Prostate gland (tissue), 2 donors: ENCODE results near the gene NRAP. TPM values are rescaled to one million over a fixed set of nuclear protein-coding genes. Genes with fewer than 3 reads are reported as not detected.

Experiments used
- DNase-seq: peaks from one replicate; pipeline ENCODE4 v3.0.0-alpha.2; 2019; ENCODE audit warnings: low spot score
- H3K27ac ChIP-seq, 2 donors: fragments of 200-600 bp; sonication (generic); 2 replicates each; pipeline ENCODE4 v1.5.1; 2017 to 2019
- H3K27me3 ChIP-seq: fragments of 200-600 bp; sonication (generic); replicated peaks from 2 replicates; pipeline ENCODE4 v1.5.1; 2019; ENCODE audit not compliant: insufficient read depth
- H3K36me3 ChIP-seq, 2 donors: fragments of 200-600 bp; sonication (generic); 1 replicate in 1 of 2; 2 replicates in 1 of 2; pipeline versions ENCODE4 v1.5.1 to v1.8.1; 2017 to 2019
- H3K4me1 ChIP-seq: fragments of 200-600 bp; sonication (generic); replicated peaks from 2 replicates; pipeline ENCODE4 v1.5.1; 2019
- H3K4me3 ChIP-seq, 2 donors: fragments of 200-600 bp; sonication (generic); 2 replicates each; pipeline ENCODE4 v1.5.1; 2017 to 2019
- H3K9me3 ChIP-seq: fragments of 200-600 bp; sonication (generic); 2 replicates; pipeline ENCODE4 v1.5.1; 2017
- CTCF ChIP-seq, 4 experiments: fragments of 200-600 bp in 2 of 4; fragments of 450-650 bp in 2 of 4; sonication (generic) in 2 of 4; IDR thresholded peaks; 1 replicate in 3 of 4; 2 replicates in 1 of 4; pipeline ENCODE4 v1.5.1; 2016 to 2019; ENCODE audit warnings: antibody characterized with exemption in 4 of 4, mild to moderate bottlenecking in 2 of 4, moderate library complexity in 2 of 4
- POLR2A ChIP-seq: fragments of 450-650 bp; IDR thresholded peaks from one replicate; pipeline ENCODE4 v1.6.1; 2016; ENCODE audit warnings: antibody characterized with exemption, mild to moderate bottlenecking
- POLR2AphosphoS5 ChIP-seq: sonication (generic); formaldehyde crosslinking; IDR thresholded peaks from one replicate; pipeline ENCODE4 v1.6.1; 2017; ENCODE audit warnings: antibody characterized with exemption
- WGBS: methylation state at CpG from one replicate; pipeline ENCODE4 v1.1.5; 2018; 5-methylcytosine and 5-hydroxymethylcytosine counted together
- intact Hi-C: fragments of 100-400 bp; cut with DNase I; formaldehyde crosslinking; loops from one replicate; pipeline ENCODE4 v1.14.2; 2022
- total RNA-seq, 2 donors: library from RNA; depleted of rRNA; stranded (reverse); fragments of >200 nt; gene quantifications; one replicate each; pipeline ENCODE4 v1.1.0, GENCODE V29; 2016

The NRAP gene
- total RNA-seq, 2 donors from 2014 or later, result 0.85 to 11.2 TPM

GRCh38 chr10:113686028-113686427, 22.2 kb upstream of the NRAP start:
- H3K9me3 ChIP-seq, result no peaks in the 10 kb centered on the region
- TF ChIP-seq POLR2AphosphoS5 (no peak), POLR2A (no peak)
- intact Hi-C loops, result no loop called here
- H3K4me1 ChIP-seq, result no peaks in the 10 kb centered on the region
- DNase-seq, result no peak
- no peak overlapping the region for H3K27ac ChIP-seq
- 97% methylated on average over 3 of the region's 3 CpGs for WGBS
- no peak overlapping the region for H3K4me3 ChIP-seq
- H3K27me3 ChIP-seq, result no peaks in the 10 kb centered on the region
- no peaks in the 10 kb centered on the region for H3K36me3 ChIP-seq

DNA sequence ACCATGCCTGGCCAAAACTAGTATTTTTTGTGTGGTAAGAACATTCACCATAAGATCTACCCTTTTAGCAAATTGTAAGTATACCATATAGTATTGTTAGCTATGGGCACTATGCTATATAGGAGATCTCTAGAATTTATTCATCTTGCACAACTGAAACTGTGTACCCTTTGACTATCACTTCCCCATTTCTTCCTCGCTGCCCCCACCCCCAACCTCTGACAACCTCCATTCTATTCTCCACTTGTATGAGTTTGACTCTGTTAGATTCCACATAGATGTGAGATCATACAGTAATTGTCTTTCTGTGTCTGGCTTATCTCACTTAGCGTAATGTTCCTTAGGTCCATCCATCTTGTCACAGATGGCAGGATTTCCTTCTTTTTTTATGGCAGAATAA, 19.5 kb upstream of the NRAP start:
- H3K9me3 ChIP-seq, result no peaks in the 10 kb centered on the region
- H3K27ac ChIP-seq, result no peak overlapping the region
- no peaks in the 10 kb centered on the region for H3K27me3 ChIP-seq
- 98% methylated on average over 2 of the region's 2 CpGs for WGBS
- no peaks in the 10 kb centered on the region for H3K36me3 ChIP-seq
- H3K4me1 ChIP-seq, result no peaks in the 10 kb centered on the region
- no peak overlapping the region for H3K4me3 ChIP-seq
- no peak for TF ChIP-seq CTCF (IDR thresholded peaks at IDR 0.05)
- no peak for TF ChIP-seq POLR2AphosphoS5
- TF ChIP-seq POLR2A, result no peak
- intact Hi-C loops, result no loop called here
- DNase-seq, result no peak

GRCh38 chr10:113681533-113682470, 18.0 kb upstream of the NRAP start:
- peak overlapping the region in 1 of 2 donors; percentile 97 for H3K27ac ChIP-seq
- WGBS, result 84% methylated on average over 5 of the region's 5 CpGs
- intact Hi-C loops, result no loop called here

DNA sequence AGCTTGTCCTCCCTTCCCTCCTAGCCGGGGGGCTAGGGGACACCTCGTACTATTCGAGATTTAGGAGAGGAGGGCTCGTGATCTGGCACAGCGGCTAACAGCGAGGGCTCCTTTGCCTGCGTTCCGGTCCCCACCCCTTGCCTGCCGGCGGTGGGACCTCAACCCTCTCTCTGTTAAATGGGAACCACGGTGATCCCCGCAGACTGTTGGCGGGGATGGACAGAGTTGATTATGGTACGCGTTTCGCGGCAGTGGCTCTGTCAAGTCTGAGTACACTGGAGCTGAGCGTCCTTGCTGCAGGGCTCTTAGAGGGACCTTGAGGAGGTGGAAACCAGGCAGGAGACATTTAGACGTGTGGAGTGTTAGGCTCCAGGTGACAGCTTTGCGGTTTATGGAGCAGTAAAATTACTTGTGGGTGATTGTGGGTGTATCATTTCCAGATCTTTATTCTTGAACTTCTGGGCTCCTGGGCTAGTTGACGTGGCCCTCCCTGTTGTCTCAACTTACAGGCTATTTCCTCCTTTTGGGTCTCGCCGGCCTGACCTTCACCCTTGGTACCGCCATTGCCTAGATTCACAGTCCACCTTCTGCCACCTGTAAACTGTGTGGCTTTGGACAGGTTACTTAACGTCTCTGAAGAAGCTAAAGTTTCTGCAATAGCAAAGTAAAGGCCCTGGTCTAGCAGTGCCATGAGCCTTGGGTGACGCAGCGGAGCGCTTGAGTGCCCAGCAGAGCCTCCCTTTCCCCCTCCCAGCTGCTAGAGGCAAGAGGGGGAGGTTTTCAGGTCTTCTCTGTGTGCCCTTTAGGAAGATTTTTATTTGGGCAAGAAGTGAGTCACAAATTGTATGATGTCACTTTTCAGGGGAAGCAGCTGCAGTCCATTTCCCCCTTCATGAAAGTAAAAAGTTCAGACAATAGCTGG, 16.6 kb upstream of the NRAP start:
- intact Hi-C loops, result no loop called here
- Histone ChIP-seq H3K36me3 (no peaks in the 10 kb centered on the region), H3K27me3 (no peaks in the 10 kb centered on the region), H3K27ac (peak overlapping the region; percentile 97 to 98), H3K9me3 (no peaks in the 10 kb centered on the region), H3K4me3 (peak overlapping the region; percentile 86 to 88), H3K4me1 (no peaks in the 10 kb centered on the region)
- WGBS, result 5% methylated on average over 28 of the region's 28 CpGs
- peak; percentile 33 for DNase-seq
- TF ChIP-seq POLR2AphosphoS5, result peak; percentile 34
- no peak for TF ChIP-seq CTCF (IDR thresholded peaks at IDR 0.05)
- peak; percentile 39 for TF ChIP-seq POLR2A

More at GRCh38 chr10:113681533-113682470, 18.0 kb upstream of the NRAP start:
- H3K27me3 ChIP-seq, result no peaks in the 10 kb centered on the region
- no peaks in the 10 kb centered on the region for H3K36me3 ChIP-seq
- no peak overlapping the region for H3K4me3 ChIP-seq
- TF ChIP-seq POLR2A (no peak), CTCF (IDR thresholded peaks at IDR 0.05) (no peak), POLR2AphosphoS5 (no peak)
- no peak for DNase-seq
- H3K9me3 ChIP-seq, result no peaks in the 10 kb centered on the region
- no peaks in the 10 kb centered on the region for H3K4me1 ChIP-seq
